ENCODE measurements around the gene UGT1A4.

- no peak for TF ChIP-seq CTCF (IDR thresholded peaks at IDR 0.05)
- no peak for TF ChIP-seq POLR2AphosphoS5 (IDR thresholded peaks at IDR 0.05)
- no peak for TF ChIP-seq POLR2A (IDR thresholded peaks at IDR 0.05)
These were observed 5.8 kb upstream of the UGT1A4 start, which contains the start of gene UGT1A5 for GRCh38 chr2:233712611-233713261.
